KMS-11 (cell line): ENCODE data around the gene BAIAP2.
"Not testable (repeated sequence)": the region's sequence is repeated elsewhere in the genome, so short reads cannot be mapped to it uniquely, and the experiment has no call there.

Experiments used
- H2AFZ ChIP-seq: fragments of 200-600 bp; sonication (generic); 2 replicates; pipeline ENCODE4 v1.6.1; 2016; ENCODE audit warnings: antibody characterized with exemption, mixed run types, low read depth
- H3K27ac ChIP-seq: fragments of 200-600 bp; sonication (generic); 2 replicates; pipeline ENCODE4 v1.6.1; 2016; ENCODE audit warnings: mild to moderate bottlenecking, mixed run types
- H3K27me3 ChIP-seq: fragments of 200-600 bp; sonication (generic); 2 replicates; pipeline ENCODE4 v1.6.1; 2017; ENCODE audit warnings: mild to moderate bottlenecking, low read depth, mixed run types, moderate library complexity; ENCODE audit not compliant: insufficient read depth
- H3K36me3 ChIP-seq: fragments of 200-600 bp; sonication (generic); 2 replicates; pipeline ENCODE4 v1.6.1; 2017; ENCODE audit warnings: mild to moderate bottlenecking, mixed run types; ENCODE audit not compliant: insufficient read depth
- H3K4me1 ChIP-seq: fragments of 200-600 bp; sonication (generic); 2 replicates; pipeline ENCODE4 v1.6.1; 2016; ENCODE audit warnings: mild to moderate bottlenecking, low read depth, mixed run types; ENCODE audit not compliant: poor library complexity, severe bottlenecking
- H3K4me2 ChIP-seq: fragments of 200-600 bp; sonication (generic); 2 replicates; pipeline ENCODE4 v1.7.0; 2016; ENCODE audit warnings: mild to moderate bottlenecking, mixed run types
- H3K4me3 ChIP-seq: fragments of 200-600 bp; sonication (generic); IDR thresholded peaks from 2 replicates; pipeline ENCODE4 v1.6.1; 2017; ENCODE audit warnings: low read depth, low read length, mixed read lengths; ENCODE audit not compliant: insufficient read depth
- H3K79me2 ChIP-seq: fragments of 200-600 bp; sonication (generic); 2 replicates; pipeline ENCODE4 v1.6.1; 2016; ENCODE audit warnings: low read depth, mixed run types; ENCODE audit not compliant: insufficient read depth
- H3K9ac ChIP-seq: fragments of 200-600 bp; sonication (generic); 2 replicates; pipeline ENCODE4 v1.6.1; 2016; ENCODE audit warnings: mild to moderate bottlenecking, mixed run types
- H4K20me1 ChIP-seq: fragments of 200-600 bp; sonication (generic); 2 replicates; pipeline ENCODE4 v1.6.1; 2016; ENCODE audit warnings: mild to moderate bottlenecking, mixed run types; ENCODE audit not compliant: insufficient read depth
- TF ChIP-seq, protein P1 (sequence below): fragments of 200-600 bp; sonication (generic); conservative IDR thresholded peaks from 2 replicates; pipeline ENCODE4 v1.6.1; 2017; ENCODE audit warnings: low read depth, mild to moderate bottlenecking, antibody characterized with exemption, low read length, moderate library complexity, mixed read lengths

BAIAP2 gene

DNA sequence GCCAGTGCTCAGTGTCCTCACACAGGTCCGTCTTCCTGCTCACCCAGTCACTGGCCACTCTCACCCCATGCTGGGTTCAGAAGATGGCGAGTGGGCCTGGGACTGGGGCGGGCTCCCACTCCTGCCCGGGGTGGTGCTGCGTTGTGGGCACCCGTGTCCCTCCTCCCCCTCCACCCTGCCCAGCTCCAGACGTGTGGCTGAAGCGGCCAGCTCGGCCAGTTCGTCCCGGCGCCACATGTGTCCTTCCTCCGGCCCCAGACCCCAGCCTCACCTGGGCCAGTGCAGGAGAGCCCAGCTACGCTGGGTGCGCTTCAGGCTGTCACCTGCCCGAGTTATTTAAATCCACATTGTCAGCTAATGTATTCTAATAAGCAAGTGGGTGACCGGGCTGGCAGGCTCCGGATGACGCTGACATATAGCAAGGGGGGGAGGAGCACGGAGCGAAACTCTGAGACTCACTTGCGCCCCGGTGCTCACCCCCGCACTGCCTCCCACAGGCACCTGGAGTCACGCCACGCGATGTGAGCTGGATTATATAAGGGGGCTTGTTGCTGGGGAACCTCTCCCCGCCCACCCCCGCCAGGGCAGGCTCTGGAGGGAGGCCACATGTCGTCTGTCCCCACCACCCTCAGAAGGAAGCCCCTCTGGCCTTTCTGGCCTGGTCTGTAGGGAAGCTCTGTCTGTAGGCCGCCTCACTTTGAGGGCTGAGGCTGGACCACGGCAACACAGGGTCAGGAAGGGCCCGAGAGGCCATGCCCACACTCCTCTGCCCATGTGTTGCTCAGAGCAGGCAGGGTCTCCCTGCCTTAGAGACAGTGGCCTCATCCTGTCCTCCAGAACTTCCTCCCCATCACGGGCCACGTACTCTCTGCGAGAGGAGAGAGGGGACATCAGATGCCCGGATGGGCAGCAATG lies 7.1 kb upstream of the BAIAP2 start:
- Histone ChIP-seq H3K4me1 (no peaks in the 10 kb centered on the region), H4K20me1 (no peaks in the 10 kb centered on the region), H3K9ac (no peak overlapping the region), H2AFZ (no peak overlapping the region), H3K4me2 (no peak overlapping the region), H3K79me2 (no peaks in the 10 kb centered on the region), H3K36me3 (no peaks in the 10 kb centered on the region), H3K27ac (no peak overlapping the region), H3K27me3 (peaks cover 95% of the 10 kb centered on the region), H3K4me3 (no peak overlapping the region)
- TF ChIP-seq, protein P1, sequence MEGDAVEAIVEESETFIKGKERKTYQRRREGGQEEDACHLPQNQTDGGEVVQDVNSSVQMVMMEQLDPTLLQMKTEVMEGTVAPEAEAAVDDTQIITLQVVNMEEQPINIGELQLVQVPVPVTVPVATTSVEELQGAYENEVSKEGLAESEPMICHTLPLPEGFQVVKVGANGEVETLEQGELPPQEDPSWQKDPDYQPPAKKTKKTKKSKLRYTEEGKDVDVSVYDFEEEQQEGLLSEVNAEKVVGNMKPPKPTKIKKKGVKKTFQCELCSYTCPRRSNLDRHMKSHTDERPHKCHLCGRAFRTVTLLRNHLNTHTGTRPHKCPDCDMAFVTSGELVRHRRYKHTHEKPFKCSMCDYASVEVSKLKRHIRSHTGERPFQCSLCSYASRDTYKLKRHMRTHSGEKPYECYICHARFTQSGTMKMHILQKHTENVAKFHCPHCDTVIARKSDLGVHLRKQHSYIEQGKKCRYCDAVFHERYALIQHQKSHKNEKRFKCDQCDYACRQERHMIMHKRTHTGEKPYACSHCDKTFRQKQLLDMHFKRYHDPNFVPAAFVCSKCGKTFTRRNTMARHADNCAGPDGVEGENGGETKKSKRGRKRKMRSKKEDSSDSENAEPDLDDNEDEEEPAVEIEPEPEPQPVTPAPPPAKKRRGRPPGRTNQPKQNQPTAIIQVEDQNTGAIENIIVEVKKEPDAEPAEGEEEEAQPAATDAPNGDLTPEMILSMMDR: no peak

DNA sequence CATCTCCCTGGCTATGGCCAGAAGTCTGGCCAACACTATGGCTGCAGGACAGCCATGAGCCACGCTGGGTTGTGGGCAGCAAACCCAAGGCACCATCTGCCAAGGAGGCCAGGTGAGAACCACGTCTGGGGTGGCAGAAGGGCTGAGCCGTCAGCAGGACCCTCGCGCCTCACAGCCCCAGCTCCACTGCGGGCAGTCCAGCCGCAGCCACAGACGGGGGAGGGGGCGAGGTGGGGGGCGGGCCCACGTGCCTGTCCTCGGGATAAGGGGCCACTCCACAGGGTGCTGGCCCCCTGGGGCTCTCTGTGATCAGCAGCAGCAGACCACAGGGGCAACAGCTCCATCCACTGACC lies 6.5 kb upstream of the BAIAP2 start:
- TF ChIP-seq, protein P1: no peak
- no peak overlapping the region for H3K27ac ChIP-seq
- no peaks in the 10 kb centered on the region for H3K79me2 ChIP-seq
- H3K4me2 ChIP-seq: no peak overlapping the region
- no peak overlapping the region for H3K9ac ChIP-seq
- H3K27me3 ChIP-seq: peaks cover 100% of the 10 kb centered on the region
- H4K20me1 ChIP-seq: no peaks in the 10 kb centered on the region
- no peaks in the 10 kb centered on the region for H3K36me3 ChIP-seq
- H3K4me1 ChIP-seq: no peaks in the 10 kb centered on the region
- H2AFZ ChIP-seq: no peak overlapping the region
- H3K4me3 ChIP-seq: no peak overlapping the region

DNA sequence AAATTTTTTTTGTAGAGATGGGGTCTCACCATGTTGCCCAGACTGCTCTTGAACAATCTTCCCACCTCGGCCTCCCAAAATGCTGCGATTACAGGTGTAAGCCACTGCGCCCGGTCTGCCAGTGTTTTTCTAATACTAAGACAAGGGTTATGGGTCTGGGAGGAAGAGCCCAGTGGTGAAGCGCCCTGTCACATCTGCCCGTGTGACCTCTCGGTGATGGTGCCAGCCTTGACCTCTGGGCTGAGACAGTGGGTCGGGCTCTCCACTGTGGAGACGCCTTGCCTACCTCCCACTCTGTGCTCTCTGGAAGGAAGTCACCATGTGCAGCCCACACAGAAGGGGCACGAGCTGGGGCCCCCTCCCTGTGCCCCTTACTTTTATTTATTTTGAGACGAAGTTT lies 5.1 kb upstream of the BAIAP2 start:
- Histone ChIP-seq H4K20me1 (no peaks in the 10 kb centered on the region), H3K4me1 (no peaks in the 10 kb centered on the region), H3K9ac (no peak overlapping the region), H3K27me3 (peaks cover 96% of the 10 kb centered on the region), H2AFZ (no peak overlapping the region), H3K4me2 (no peak overlapping the region), H3K36me3 (no peaks in the 10 kb centered on the region), H3K79me2 (no peaks in the 10 kb centered on the region), H3K4me3 (no peak overlapping the region), H3K27ac (no peak overlapping the region)
- TF ChIP-seq, protein P1: no peak

DNA sequence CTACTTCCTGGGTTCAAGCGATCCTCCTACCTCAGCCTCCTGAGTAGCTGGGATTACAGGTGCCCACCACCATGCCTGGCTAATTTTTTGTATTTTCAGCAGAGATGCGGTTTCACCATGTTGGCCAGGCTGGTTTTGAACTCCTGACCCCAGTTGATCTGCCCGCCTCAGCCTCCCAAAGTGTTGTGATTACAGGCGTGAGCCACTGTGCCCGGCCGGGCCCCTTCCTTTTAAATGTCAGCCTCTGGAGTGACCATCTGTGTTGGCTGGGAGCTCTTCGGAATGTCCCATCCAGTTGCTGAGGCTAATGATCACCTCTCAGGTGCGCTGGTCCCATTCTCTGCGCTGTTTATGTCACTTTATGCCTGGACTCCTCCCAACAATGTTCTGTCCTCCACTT lies 4.6 kb upstream of the BAIAP2 start:
- not testable (repeated sequence) for H3K36me3 ChIP-seq, H3K9ac ChIP-seq, H4K20me1 ChIP-seq, H3K27ac ChIP-seq, H3K4me2 ChIP-seq, H3K4me3 ChIP-seq, H3K4me1 ChIP-seq, H3K79me2 ChIP-seq, H2AFZ ChIP-seq
- H3K27me3 ChIP-seq: peaks cover 91% of the 10 kb centered on the region
